Stimulated activated CD4-positive, alpha-beta T cell treated with anti-CD3 and anti-CD28 coated beads, Interleukin-4, amount 100 ng/mL, for 4 hours (primary cell): ENCODE data around the gene PSD4.

Experiments used
- DNase-seq, 2 experiments: peaks; one replicate each; pipeline ENCODE4 v3.0.0-alpha.2; 2020

PSD4 gene

GRCh38 chr2:113225263-113226259 is 51.8 kb downstream of the PSD4 start:
- DNase-seq: no peak

- DNase-seq: no peak
Observed at GRCh38 chr2:113226462-113226861, 52.7 kb downstream of the PSD4 start.

- DNase-seq: no peak
Observed at GRCh38 chr2:113227290-113227689, 53.5 kb downstream of the PSD4 start.

GRCh38 chr2:113227698-113228097 is 53.9 kb downstream of the PSD4 start:
- no peak for DNase-seq

- DNase-seq: no peak
Observed at GRCh38 chr2:113228351-113228750, 54.6 kb downstream of the PSD4 start.

DNA sequence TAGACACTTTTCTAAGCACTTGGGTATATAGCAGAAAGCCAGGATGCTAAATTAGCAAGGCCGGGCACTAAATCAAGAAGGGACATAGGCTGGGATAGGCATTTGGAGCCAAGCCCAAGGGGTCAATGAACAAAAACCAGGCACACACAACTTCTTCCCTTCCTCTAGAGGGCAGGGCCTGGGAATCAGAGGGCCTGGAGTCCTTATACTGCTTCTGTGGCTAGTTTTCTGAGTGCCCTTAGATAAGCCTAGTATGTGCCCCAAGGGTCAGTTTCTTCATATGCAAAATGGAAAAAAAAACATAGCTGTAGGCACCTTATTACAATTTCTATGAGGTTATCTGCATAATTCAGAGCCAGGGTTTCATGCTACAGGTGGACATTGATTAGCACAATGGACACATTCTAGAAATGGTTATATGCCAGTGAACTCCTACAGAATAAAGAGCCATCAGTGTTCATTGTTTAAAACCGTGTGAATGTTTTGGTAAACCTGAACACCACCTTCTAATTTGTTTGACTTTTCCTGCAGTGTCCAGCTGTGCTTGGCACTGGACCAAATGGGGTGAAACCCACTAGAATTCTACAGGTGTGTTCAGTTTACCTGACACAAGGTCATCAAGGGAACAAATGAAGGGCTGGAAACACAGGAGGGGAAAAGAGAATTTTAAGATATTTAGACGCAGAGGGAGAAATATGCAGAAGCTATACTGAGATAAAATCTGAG is 55.4 kb downstream of the PSD4 start:
- no peak for DNase-seq

GRCh38 chr2:113229795-113230194 is 56.0 kb downstream of the PSD4 start:
- DNase-seq: no peak

GRCh38 chr2:113230531-113230930 is 56.8 kb downstream of the PSD4 start:
- DNase-seq: no peak

DNA sequence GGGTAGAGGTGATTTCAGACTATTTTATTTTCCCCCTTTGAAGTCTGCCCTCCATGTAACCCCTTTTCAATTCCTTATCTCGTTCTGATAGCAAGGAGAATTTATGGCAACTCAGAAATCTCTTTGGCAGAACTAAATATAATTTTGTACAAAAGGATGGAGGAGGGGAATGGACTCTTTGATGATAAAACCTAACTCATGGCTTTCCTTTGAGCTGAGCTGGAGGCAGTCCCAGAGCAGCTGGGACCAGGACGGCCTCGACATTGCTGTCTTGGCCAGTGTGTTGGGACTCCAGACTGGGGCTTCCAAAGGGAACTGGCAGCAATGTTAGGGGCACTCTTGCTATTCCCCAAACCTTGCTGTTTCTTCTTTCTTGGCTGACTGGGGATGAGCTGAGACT is 57.3 kb downstream of the PSD4 start:
- DNase-seq: no peak

- no peak for DNase-seq
Observed at GRCh38 chr2:113232123-113232522, 58.4 kb downstream of the PSD4 start.

- no peak for DNase-seq
Observed at GRCh38 chr2:113232740-113233139, 59.0 kb downstream of the PSD4 start.

DNA sequence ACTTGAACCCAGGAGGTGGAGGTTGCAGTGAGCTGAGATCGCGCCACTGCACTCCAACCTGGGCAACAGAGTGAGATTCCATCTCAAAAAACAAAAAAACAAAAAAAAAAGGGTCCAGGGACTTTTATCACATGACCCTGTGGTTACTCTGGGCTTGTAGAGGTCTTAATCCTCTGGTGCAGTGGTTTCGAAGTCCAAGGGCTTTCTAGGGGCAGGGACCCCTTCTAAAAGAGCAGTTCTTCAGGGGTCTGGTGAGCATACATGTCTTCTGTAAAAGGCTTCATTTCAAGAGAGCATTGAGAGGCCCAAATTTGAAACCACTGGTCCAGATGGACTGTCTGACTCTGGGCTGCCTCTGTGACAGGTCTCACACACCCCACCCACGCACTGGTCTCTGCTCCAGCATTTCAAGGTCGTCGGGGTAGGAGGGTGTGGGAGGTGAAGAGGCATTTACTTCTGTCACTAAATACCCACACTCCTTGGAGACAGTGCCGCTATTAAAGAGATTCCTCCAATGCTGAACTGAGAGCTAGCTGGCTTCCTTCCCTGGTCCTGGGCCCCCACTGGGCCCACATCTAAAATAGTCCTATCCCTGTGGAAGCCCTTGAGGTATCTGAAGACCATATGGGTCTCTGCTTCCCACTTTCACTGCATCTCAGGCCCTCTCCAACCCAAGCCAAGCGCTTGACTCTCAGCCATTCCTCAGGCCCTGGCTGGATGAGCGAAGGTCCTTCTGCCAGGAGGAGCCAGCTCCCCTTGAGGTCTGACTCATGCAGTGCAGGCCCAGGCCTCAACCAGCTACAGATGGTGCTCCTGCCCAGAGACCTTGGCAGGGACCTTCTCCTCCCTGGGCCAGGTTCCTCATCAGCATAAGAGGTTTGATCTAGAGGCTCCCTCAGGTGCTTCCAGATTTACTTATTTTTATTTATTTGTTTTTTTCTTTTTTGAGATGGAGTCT is 60.1 kb downstream of the PSD4 start:
- DNase-seq: no peak

DNA sequence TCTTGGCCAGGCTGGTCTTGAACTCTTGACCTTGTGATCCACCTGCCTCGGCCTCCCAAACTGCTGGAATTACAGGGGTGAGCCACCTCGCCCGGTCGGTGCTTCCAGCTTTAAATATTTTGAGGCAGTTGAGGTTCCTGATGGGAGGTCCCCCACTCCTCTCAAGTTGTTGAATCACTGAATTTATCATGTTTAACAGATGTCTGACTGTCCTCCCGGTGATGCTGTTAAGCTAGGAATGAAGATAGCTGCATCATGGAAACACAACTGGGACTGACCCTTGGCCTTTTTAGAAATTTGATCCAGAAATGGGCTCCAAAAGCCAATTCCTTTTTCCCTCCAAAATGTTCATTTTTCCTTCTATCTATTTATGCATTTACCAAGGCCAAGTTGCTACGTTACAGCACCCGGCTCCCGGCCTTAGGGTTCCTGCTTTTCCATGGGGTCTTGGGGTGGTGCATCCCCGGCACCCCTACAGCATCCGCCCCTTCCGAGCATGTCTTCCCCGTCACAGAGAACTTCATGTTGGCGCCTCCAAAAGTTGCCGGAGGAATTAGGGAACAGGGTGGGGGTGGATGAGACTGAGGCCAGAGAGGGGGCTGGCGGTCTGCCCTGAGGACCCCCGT is 61.1 kb downstream of the PSD4 start:
- no peak for DNase-seq

GRCh38 chr2:113235347-113236226 is 61.8 kb downstream of the PSD4 start:
- peak; percentile 61 to 68 for DNase-seq

GRCh38 chr2:113236367-113237159 is 62.8 kb downstream of the PSD4 start:
- no peak for DNase-seq

GRCh38 chr2:113237604-113238160 is 63.9 kb downstream of the PSD4 start:
- DNase-seq: no peak

- DNase-seq: no peak
Observed at GRCh38 chr2:113238871-113239839, 65.4 kb downstream of the PSD4 start.

- DNase-seq: no peak
Observed at GRCh38 chr2:113240150-113240914, 66.6 kb downstream of the PSD4 start.
